ENCODE measurements around the gene AUTS2.

AUTS2 gene

DNA sequence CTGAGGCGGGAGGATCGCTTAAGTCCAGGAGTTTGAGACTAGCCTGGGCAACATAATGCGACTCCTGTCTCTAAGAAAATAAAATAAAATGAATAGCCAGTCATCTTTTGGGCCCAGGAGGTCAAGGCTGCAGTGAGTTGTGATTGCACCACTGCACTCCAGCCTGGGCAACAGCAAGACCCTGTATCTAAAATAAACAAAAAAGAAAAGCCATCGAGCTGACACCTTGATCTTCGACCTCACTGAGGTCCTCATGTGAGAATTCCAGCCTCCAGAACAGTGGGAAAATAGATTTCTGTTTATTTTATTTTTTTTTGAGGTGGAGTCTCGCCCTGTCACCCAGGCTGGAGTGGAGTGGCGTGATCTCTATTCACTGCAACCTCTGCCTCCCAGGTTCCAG is 1232.2 kb downstream of the AUTS2 start:
- TF ChIP-seq, protein P1, sequence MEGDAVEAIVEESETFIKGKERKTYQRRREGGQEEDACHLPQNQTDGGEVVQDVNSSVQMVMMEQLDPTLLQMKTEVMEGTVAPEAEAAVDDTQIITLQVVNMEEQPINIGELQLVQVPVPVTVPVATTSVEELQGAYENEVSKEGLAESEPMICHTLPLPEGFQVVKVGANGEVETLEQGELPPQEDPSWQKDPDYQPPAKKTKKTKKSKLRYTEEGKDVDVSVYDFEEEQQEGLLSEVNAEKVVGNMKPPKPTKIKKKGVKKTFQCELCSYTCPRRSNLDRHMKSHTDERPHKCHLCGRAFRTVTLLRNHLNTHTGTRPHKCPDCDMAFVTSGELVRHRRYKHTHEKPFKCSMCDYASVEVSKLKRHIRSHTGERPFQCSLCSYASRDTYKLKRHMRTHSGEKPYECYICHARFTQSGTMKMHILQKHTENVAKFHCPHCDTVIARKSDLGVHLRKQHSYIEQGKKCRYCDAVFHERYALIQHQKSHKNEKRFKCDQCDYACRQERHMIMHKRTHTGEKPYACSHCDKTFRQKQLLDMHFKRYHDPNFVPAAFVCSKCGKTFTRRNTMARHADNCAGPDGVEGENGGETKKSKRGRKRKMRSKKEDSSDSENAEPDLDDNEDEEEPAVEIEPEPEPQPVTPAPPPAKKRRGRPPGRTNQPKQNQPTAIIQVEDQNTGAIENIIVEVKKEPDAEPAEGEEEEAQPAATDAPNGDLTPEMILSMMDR (IDR thresholded peaks at IDR 0.05; ENCODE audit: extremely low read depth, missing control alignments), result no peak
- no peak for DNase-seq (ENCODE audit: low spot score)

GRCh38 chr7:70833726-70834125 is 1235.5 kb downstream of the AUTS2 start:
- TF ChIP-seq, protein P1 (IDR thresholded peaks at IDR 0.05; ENCODE audit: extremely low read depth, missing control alignments), result no peak
- DNase-seq (ENCODE audit: low spot score), result no peak

DNA sequence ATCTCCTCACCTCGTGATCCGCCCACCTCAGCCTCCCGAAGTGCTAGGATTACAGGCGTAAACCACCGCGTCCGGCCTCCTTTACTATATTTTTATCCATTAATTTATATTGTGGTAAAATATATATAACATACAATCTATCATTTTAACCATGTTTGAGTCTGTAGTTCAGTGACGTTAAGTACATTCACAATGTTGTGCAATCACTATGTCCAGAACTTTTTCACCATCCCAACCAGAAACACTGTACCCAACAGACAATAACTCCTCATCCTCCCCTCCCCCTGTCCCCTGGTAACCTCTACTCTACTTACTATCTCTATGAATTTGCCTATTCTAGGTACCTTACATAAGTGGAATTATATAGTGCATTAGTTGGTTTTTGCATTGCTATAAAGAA is 1236.1 kb downstream of the AUTS2 start:
- DNase-seq (ENCODE audit: low spot score), result no peak
- TF ChIP-seq, protein P1 (IDR thresholded peaks at IDR 0.05; ENCODE audit: extremely low read depth, missing control alignments), result no peak

GRCh38 chr7:70835658-70836057 is 1237.4 kb downstream of the AUTS2 start:
- no peak for DNase-seq (ENCODE audit: low spot score)
- TF ChIP-seq, protein P1 (IDR thresholded peaks at IDR 0.05; ENCODE audit: extremely low read depth, missing control alignments), result no peak

GRCh38 chr7:70836279-70836678 is 1238.0 kb downstream of the AUTS2 start:
- TF ChIP-seq, protein P1 (IDR thresholded peaks at IDR 0.05; ENCODE audit: extremely low read depth, missing control alignments), result no peak
- DNase-seq (ENCODE audit: low spot score), result no peak

GRCh38 chr7:70836946-70837345 is 1238.7 kb downstream of the AUTS2 start:
- DNase-seq (ENCODE audit: low spot score), result no peak
- TF ChIP-seq, protein P1 (IDR thresholded peaks at IDR 0.05; ENCODE audit: extremely low read depth, missing control alignments), result no peak

GRCh38 chr7:70837589-70837988 is 1239.3 kb downstream of the AUTS2 start:
- DNase-seq (ENCODE audit: low spot score), result no peak
- TF ChIP-seq, protein P1 (IDR thresholded peaks at IDR 0.05; ENCODE audit: extremely low read depth, missing control alignments), result no peak
